ENCODE measurements around the gene AATF. TPM values are rescaled to one million over a fixed set of nuclear protein-coding genes. Genes with fewer than 3 reads are reported as not detected.

The AATF gene
- total RNA-seq, 1 donor from 2014 or later, result 38.5 TPM

DNA sequence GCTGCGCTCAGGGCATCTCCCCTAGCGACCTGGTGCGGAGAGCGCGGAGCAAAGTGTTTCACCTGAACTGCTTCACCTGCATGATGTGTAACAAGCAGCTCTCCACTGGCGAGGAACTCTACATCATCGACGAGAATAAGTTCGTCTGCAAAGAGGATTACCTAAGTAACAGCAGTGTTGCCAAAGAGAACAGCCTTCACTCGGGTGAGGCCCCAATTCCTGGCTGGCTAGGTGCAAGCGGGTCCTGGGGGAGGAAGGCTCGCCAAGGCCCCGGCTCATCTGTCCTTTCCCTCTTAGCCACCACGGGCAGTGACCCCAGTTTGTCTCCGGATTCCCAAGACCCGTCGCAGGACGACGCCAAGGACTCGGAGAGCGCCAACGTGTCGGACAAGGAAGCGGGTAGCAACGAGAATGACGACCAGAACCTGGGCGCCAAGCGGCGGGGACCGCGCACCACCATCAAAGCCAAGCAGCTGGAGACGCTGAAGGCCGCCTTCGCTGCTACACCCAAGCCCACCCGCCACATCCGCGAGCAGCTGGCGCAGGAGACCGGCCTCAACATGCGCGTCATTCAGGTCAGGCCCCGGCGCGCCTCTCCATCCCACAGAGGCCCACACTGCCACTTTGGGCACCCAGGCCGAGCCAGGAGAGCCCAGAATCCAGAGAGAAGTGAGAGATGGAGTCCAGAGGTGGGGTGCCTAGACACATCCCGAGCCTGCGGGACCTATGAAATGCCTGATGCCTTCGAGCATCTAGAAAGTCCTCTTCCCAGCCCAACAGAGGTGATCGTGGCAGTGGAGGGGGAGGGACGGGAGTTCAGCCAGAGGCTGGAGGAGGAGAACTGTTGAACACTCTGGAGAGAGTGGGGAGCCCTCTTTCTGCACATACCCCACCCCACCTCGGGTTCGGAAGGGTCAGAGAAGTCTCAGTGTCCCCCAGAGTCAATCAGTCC is 8.2 kb upstream of the AATF start:
- H3K36me3 Mint-ChIP-seq (ENCODE audit: low read depth), result peaks cover 3% of the 10 kb centered on the region
- DNase-seq (ENCODE audit: low spot score), result no peak
- peaks cover 74% of the 10 kb centered on the region for H3K27me3 Mint-ChIP-seq (ENCODE audit: low read depth)
- peaks cover 32% of the 10 kb centered on the region for H3K4me1 Mint-ChIP-seq (ENCODE audit: low read depth)
- TF ChIP-seq, protein P1, sequence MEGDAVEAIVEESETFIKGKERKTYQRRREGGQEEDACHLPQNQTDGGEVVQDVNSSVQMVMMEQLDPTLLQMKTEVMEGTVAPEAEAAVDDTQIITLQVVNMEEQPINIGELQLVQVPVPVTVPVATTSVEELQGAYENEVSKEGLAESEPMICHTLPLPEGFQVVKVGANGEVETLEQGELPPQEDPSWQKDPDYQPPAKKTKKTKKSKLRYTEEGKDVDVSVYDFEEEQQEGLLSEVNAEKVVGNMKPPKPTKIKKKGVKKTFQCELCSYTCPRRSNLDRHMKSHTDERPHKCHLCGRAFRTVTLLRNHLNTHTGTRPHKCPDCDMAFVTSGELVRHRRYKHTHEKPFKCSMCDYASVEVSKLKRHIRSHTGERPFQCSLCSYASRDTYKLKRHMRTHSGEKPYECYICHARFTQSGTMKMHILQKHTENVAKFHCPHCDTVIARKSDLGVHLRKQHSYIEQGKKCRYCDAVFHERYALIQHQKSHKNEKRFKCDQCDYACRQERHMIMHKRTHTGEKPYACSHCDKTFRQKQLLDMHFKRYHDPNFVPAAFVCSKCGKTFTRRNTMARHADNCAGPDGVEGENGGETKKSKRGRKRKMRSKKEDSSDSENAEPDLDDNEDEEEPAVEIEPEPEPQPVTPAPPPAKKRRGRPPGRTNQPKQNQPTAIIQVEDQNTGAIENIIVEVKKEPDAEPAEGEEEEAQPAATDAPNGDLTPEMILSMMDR (IDR thresholded peaks at IDR 0.05), result no peak
- H3K4me3 Mint-ChIP-seq (ENCODE audit: unreplicated experiment), result no peak overlapping the region
- H3K27ac Mint-ChIP-seq (ENCODE audit: unreplicated experiment), result no peak overlapping the region
- no peaks in the 10 kb centered on the region for H3K9me3 Mint-ChIP-seq (ENCODE audit: low read depth)

DNA sequence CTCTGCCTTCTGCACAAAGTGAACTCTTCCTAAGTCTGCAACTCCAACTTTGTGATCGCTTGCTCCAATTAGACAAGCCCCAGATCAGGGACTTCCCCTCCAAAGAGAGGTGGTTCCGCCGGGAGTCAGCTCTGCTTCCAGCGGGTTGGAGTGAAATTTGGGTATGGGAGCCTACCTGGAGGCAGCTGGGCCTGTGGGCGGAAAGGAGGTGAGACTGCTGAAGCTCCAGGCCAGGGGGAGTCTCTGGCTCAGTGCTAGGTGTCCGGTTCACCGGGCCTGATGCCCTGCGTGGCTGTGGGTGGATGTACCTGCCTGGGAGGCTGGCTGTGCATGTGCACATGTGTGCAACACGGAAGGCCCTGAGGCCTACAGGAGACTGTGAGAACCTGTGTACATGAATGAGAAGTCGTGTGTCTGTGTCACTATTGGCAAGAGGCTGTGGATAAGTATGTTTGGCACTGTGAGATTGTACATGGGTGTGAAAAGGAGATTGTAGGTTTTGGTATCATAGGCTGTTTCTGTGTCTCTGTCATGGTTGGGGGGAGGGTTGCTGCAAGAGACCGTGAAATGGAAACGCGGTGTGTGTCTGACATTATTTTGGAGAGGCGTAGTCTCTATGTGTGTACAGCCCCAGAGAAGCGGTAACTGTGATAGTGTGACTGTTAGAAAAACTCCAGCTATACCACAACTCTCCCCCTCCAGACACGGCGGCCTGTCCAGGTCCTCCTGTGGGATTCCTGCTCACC is 7.3 kb upstream of the AATF start:
- H3K9me3 Mint-ChIP-seq (ENCODE audit: low read depth), result no peaks in the 10 kb centered on the region
- peaks cover 27% of the 10 kb centered on the region for H3K4me1 Mint-ChIP-seq (ENCODE audit: low read depth)
- TF ChIP-seq, protein P1 (IDR thresholded peaks at IDR 0.05), result no peak
- H3K36me3 Mint-ChIP-seq (ENCODE audit: low read depth), result peaks cover 3% of the 10 kb centered on the region
- no peak overlapping the region for H3K4me3 Mint-ChIP-seq (ENCODE audit: unreplicated experiment)
- H3K27me3 Mint-ChIP-seq (ENCODE audit: low read depth), result peaks cover 73% of the 10 kb centered on the region
- no peak overlapping the region for H3K27ac Mint-ChIP-seq (ENCODE audit: unreplicated experiment)
- DNase-seq (ENCODE audit: low spot score), result no peak

DNA sequence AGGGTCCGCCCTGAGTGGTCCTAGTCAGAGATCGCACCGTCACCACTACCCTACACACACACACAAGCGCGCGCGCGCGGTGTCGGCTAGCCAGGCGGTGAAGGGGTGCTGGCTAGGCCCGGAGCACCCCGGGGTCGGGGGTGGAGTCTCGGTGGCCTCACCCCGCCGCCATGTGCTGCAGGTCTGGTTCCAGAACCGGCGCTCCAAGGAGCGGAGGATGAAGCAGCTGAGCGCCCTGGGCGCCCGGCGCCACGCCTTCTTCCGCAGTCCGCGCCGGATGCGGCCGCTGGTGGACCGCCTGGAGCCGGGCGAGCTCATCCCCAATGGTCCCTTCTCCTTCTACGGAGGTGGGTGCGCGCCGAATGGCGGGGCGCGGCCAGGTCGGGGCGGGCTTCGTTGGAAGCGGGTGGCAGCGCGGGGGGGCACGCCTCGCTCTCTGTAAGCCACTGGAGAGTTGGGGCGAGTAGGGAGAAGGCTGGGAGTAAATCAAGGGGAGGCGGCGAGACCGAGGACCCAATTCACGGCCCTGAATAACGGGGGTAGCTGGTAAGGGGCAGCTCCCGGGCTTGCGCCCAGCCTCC is 6.6 kb upstream of the AATF start:
- peaks cover 77% of the 10 kb centered on the region for H3K27me3 Mint-ChIP-seq (ENCODE audit: low read depth)
- no peaks in the 10 kb centered on the region for H3K9me3 Mint-ChIP-seq (ENCODE audit: low read depth)
- no peak for DNase-seq (ENCODE audit: low spot score)

DNA sequence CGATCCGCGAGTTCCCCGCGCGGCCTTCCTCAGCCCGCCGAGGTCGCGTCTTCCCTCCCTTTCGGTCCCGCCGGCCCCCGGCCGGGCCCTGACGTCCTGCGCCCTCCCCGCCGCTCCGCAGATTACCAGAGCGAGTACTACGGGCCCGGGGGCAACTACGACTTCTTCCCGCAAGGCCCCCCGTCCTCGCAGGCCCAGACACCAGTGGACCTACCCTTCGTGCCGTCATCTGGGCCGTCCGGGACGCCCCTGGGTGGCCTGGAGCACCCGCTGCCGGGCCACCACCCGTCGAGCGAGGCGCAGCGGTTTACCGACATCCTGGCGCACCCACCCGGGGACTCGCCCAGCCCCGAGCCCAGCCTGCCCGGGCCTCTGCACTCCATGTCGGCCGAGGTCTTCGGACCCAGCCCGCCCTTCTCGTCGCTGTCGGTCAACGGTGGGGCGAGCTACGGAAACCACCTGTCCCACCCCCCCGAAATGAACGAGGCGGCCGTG is 6.1 kb upstream of the AATF start:
- Mint-ChIP-seq H3K4me3 (ENCODE audit: unreplicated experiment) (no peak overlapping the region), H3K9me3 (ENCODE audit: low read depth) (no peaks in the 10 kb centered on the region), H3K36me3 (ENCODE audit: low read depth) (peaks cover 3% of the 10 kb centered on the region), H3K27ac (ENCODE audit: unreplicated experiment) (no peak overlapping the region), H3K27me3 (ENCODE audit: low read depth) (peaks cover 76% of the 10 kb centered on the region), H3K4me1 (ENCODE audit: low read depth) (peaks cover 17% of the 10 kb centered on the region)
- no peak for DNase-seq (ENCODE audit: low spot score)
- TF ChIP-seq, protein P1 (IDR thresholded peaks at IDR 0.05), result no peak

More for the DNA sequence above, 6.6 kb upstream of the AATF start:
- Mint-ChIP-seq H3K4me1 (ENCODE audit: low read depth) (peaks cover 23% of the 10 kb centered on the region), H3K4me3 (ENCODE audit: unreplicated experiment) (no peak overlapping the region), H3K36me3 (ENCODE audit: low read depth) (peaks cover 3% of the 10 kb centered on the region), H3K27ac (ENCODE audit: unreplicated experiment) (no peak overlapping the region)
- TF ChIP-seq, protein P1 (IDR thresholded peaks at IDR 0.05), result no peak

All from chondrocyte (in vitro differentiated cells).